Measurements from ENCODE around the gene UHRF1. TPM values are rescaled to one million over a fixed set of nuclear protein-coding genes. Genes with fewer than 3 reads are reported as not detected.

UHRF1 gene
- total RNA-seq, 3 donors from 2014 or later (not counting 1 experiment from before 2014, with no cell fraction given), result 2.8 to 4.6 (median 4.1) TPM

DNA sequence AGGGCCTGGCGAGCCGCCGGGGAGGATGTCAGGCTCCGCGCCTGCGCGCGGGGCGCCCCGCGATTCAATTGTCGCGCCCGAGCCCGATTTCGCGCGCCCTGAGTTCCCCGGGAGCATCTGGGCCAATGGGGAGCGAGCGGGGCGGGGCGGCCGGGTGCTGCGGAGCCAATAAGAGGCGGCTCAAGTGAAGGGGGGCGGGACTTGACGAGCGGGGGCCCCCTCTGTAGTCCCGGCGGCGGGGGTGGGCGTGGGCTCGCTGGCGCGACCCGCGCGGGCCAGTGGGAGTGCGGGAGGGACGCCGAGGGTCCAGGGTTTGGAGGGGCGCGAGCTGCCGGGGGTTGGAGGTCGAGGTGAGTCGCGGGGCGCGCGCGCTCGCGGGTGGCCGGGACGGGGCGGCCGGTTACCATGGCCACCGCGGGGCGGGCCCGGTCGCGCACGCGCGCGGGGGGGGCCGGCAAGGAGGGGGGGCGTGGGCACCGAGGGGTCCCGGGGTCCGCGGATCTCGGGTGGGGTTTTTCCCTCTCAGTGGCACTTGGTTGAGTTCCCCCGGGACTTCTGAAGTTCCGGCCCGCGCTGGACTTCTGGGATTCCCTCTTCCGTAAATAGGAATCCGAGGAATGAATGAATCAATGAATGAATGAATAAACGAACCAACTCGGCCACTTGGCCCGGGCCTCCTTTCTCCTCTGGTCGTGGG, 744 bp downstream of the UHRF1 start:
- Histone ChIP-seq H3K27ac (ENCODE audit: low read length) (no peak overlapping the region), H3K36me3 (ENCODE audit: control insufficient read depth, insufficient read depth, low read length) (no peaks in the 10 kb centered on the region), H3K4me3 (ENCODE audit: low read length) (peak overlapping the region; percentile 25), H3K27me3 (ENCODE audit: control insufficient read depth, insufficient read depth, low read length) (no peaks in the 10 kb centered on the region), H3K9me3 (ENCODE audit: control insufficient read depth, insufficient read depth, low read length) (no peaks in the 10 kb centered on the region), H3K4me1 (ENCODE audit: control insufficient read depth, insufficient read depth, low read length) (peaks cover 56% of the 10 kb centered on the region)
- Mint-ChIP-seq H3K27ac (peak overlapping the region in 1 of 2 donors; percentile 98), H3K9me3 (no peaks in the 10 kb centered on the region), H3K4me3 (peak overlapping the region; percentile 88), H3K36me3 (no peaks in the 10 kb centered on the region), H3K4me1 (peaks cover 52 to 59% of the 10 kb centered on the region in 2 donors), H3K27me3 (ENCODE audit: low read depth in 2 of 2) (no peaks in the 10 kb centered on the region)
- DNase-seq (peak; percentile 95), ATAC-seq (peak; percentile 92 to 95 (median 95))
- intact Hi-C loops (cut with micrococcal nuclease), result loop anchor here (2.0 kb wide), 1 partner anchor 99 kb away; no protein-coding TSS in a partner anchor
- WGBS (ENCODE audit: insufficient coverage), result 0% methylated on average over 81 of the region's 85 CpGs
- TF ChIP-seq, protein P1, sequence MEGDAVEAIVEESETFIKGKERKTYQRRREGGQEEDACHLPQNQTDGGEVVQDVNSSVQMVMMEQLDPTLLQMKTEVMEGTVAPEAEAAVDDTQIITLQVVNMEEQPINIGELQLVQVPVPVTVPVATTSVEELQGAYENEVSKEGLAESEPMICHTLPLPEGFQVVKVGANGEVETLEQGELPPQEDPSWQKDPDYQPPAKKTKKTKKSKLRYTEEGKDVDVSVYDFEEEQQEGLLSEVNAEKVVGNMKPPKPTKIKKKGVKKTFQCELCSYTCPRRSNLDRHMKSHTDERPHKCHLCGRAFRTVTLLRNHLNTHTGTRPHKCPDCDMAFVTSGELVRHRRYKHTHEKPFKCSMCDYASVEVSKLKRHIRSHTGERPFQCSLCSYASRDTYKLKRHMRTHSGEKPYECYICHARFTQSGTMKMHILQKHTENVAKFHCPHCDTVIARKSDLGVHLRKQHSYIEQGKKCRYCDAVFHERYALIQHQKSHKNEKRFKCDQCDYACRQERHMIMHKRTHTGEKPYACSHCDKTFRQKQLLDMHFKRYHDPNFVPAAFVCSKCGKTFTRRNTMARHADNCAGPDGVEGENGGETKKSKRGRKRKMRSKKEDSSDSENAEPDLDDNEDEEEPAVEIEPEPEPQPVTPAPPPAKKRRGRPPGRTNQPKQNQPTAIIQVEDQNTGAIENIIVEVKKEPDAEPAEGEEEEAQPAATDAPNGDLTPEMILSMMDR (IDR thresholded peaks at IDR 0.05), result no peak

DNA sequence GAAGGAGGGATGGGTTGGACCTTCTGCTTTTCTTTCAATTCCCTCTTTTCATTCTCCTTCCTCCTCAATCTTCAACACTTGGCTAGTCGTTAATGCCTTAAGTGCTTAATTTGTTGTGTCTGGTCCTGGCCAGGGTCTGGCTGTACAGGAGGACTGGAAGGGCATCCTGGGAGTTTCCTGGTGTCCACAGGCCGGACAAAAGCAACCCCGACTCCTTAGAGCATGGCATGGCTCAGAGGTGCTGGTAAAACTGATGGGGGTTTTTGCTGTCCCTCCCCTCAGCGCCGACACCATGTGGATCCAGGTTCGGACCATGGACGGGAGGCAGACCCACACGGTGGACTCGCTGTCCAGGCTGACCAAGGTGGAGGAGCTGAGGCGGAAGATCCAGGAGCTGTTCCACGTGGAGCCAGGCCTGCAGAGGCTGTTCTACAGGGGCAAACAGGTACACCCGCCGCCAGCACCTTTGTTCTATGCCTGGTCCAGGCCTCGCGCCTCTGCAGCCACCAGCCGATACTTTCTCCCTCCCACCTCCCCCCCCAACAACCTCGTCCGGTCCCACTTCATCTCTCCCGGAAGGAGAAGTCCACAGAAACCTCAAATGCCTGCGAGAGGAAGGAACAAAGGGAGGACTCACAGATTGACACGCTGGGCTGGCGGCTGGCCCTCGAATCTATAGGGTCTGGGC, 1.4 kb downstream of the UHRF1 start:
- Mint-ChIP-seq H3K36me3 (no peaks in the 10 kb centered on the region), H3K27ac (peak overlapping the region; percentile 97 to 98), H3K4me3 (peak overlapping the region; percentile 88), H3K27me3 (ENCODE audit: low read depth in 2 of 2) (no peaks in the 10 kb centered on the region), H3K4me1 (peaks cover 59 to 66% of the 10 kb centered on the region in 2 donors), H3K9me3 (no peaks in the 10 kb centered on the region)
- DNase-seq, result peak in 1 of 2 donors; percentile 45
- 10% methylated on average over 23 of the region's 23 CpGs for WGBS (ENCODE audit: insufficient coverage)
- TF ChIP-seq, protein P1 (IDR thresholded peaks at IDR 0.05), result no peak
- Histone ChIP-seq H3K4me1 (ENCODE audit: control insufficient read depth, insufficient read depth, low read length) (peaks cover 63% of the 10 kb centered on the region), H3K27me3 (ENCODE audit: control insufficient read depth, insufficient read depth, low read length) (no peaks in the 10 kb centered on the region), H3K9me3 (ENCODE audit: control insufficient read depth, insufficient read depth, low read length) (no peaks in the 10 kb centered on the region), H3K4me3 (ENCODE audit: low read length) (peak overlapping the region; percentile 25), H3K27ac (ENCODE audit: low read length) (no peak overlapping the region), H3K36me3 (ENCODE audit: control insufficient read depth, insufficient read depth, low read length) (no peaks in the 10 kb centered on the region)
- no peak for ATAC-seq
- intact Hi-C loops (cut with micrococcal nuclease), result loop anchor here (1.0 to 2.0 kb wide), 2 partner anchors 38 to 100 kb away; no protein-coding TSS in a partner anchor

DNA sequence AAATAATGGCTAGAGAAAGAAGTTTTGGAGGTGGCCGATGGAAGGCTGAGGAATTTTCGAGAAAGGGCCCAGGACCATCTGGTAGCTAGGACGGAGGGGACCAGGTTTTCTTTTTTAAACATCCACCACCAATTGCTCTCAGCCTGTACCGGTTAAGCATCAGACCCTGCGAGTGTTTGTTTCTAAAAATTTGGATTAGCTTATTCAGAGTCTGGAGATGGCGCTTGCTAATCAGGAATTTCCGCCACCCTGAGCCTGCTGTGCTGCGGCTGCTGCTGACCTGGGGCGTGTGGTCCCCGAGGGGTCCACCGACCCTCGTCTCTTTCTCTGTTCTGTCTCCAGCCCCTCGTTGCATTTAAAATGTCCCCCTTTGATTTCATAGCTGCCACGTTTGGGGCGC, 2.0 kb downstream of the UHRF1 start:
- H3K9me3 ChIP-seq (ENCODE audit: control insufficient read depth, insufficient read depth, low read length), result no peaks in the 10 kb centered on the region
- Mint-ChIP-seq H3K27me3 (ENCODE audit: low read depth in 2 of 2) (no peaks in the 10 kb centered on the region), H3K4me1 (peaks cover 64 to 71% of the 10 kb centered on the region in 2 donors), H3K36me3 (no peaks in the 10 kb centered on the region), H3K9me3 (no peaks in the 10 kb centered on the region), H3K4me3 (peak overlapping the region; percentile 88), H3K27ac (peak overlapping the region; percentile 97 to 98)
- intact Hi-C loops (cut with micrococcal nuclease), result loop anchor here (1.0 to 2.0 kb wide), 2 partner anchors 39 to 101 kb away; no protein-coding TSS in a partner anchor
- WGBS (ENCODE audit: insufficient coverage), result 37% methylated on average over 13 of the region's 15 CpGs
- H3K4me1 ChIP-seq (ENCODE audit: control insufficient read depth, insufficient read depth, low read length), result peaks cover 68% of the 10 kb centered on the region
- DNase-seq (no peak), ATAC-seq (no peak)
- no peaks in the 10 kb centered on the region for H3K27me3 ChIP-seq (ENCODE audit: control insufficient read depth, insufficient read depth, low read length)
- H3K4me3 ChIP-seq (ENCODE audit: low read length), result no peak overlapping the region
- H3K36me3 ChIP-seq (ENCODE audit: control insufficient read depth, insufficient read depth, low read length), result no peaks in the 10 kb centered on the region
- H3K27ac ChIP-seq (ENCODE audit: low read length), result peak overlapping the region; percentile 31
- TF ChIP-seq, protein P1 (IDR thresholded peaks at IDR 0.05), result no peak
